GM12878 (cell line): ENCODE results near the gene BCAS3. TPM values are rescaled to one million over a fixed set of nuclear protein-coding genes. Genes with fewer than 3 reads are reported as not detected.

Experiments
- ATAC-seq: fragments of 200-7000 bp; cut with Tn5 transposase; 3 replicates; pipeline ENCODE4 v1.9.1; 2020; ENCODE audit warnings: mild to moderate bottlenecking, moderate library complexity
- BruUV-seq: library from RNA; stranded (reverse); fragments of 400-500 nt; replicated peaks from 2 replicates; lab custom pipeline; 2021; lab: Mats Ljungman, UMichigan
- CTCF ChIA-PET: fragments of 300-600 bp; sonication (Branson Sonifier 250); formaldehyde crosslinking; extraction: SDS; loops from one replicate; lab custom pipeline; 2021; ENCODE audit warnings: inconsistent platforms; lab: Yijun Ruan, JAX
- POLR2A ChIA-PET: fragments of 350-600 bp; formaldehyde crosslinking; extraction: SDS; loops from one replicate; lab custom pipeline; 2021; ENCODE audit warnings: inconsistent platforms; lab: Charles Lee
- RAD21 ChIA-PET: fragments of 300-600 bp; sonication (Branson Sonifier 250); formaldehyde crosslinking; loops from one replicate; lab custom pipeline; 2023; ENCODE audit warnings: antibody characterized with exemption; ENCODE audit not compliant: unreplicated experiment; lab: Charles Lee
- SMC1A ChIA-PET: fragments of 300-600 bp; sonication (Branson Sonifier 250); formaldehyde crosslinking; loops from one replicate; lab custom pipeline; 2023; ENCODE audit not compliant: unreplicated experiment, uncharacterized antibody; lab: Charles Lee
- DNase-seq: peaks from one replicate; pipeline ENCODE4 v3.0.0-alpha.2; 2011; ENCODE audit warnings: low read depth, low spot score
- FAIRE-seq: peaks from 3 replicates; lab custom pipeline; 2011; peaks lifted over from hg19 to GRCh38; lab: Jason Lieb, UNC
- H2AFZ ChIP-seq: 2 replicates; pipeline ENCODE4 v1.6.0; 2011; ENCODE audit warnings: low read depth, low read length, control low read depth; ENCODE audit not compliant: control insufficient read depth
- H3K27ac ChIP-seq: 2 replicates; pipeline ENCODE4 v1.5.1; 2011; ENCODE audit warnings: control low read depth; ENCODE audit not compliant: control insufficient read depth, insufficient read depth
- H3K27me3 ChIP-seq, 2 experiments: replicated peaks in 1 of 2; 2 replicates each; pipeline versions ENCODE4 v1.6.0 to v1.6.1; 2011; ENCODE audit warnings: low read length in 1 of 2; ENCODE audit not compliant: control insufficient read depth in 2 of 2, insufficient read depth in 2 of 2
- H3K36me3 ChIP-seq, 2 experiments: 2 replicates each; pipeline ENCODE4 v1.5.1; 2011; ENCODE audit warnings: low read length in 1 of 2; ENCODE audit not compliant: control insufficient read depth in 2 of 2, insufficient read depth in 2 of 2
- H3K4me1 ChIP-seq: 2 replicates; pipeline ENCODE4 v1.6.1; 2011; ENCODE audit warnings: mild to moderate bottlenecking, low read length, moderate library complexity, mixed read lengths; ENCODE audit not compliant: control insufficient read depth, insufficient read depth
- H3K4me2 ChIP-seq: 2 replicates; pipeline ENCODE4 v1.6.0; 2011; ENCODE audit warnings: control low read depth; ENCODE audit not compliant: control insufficient read depth, insufficient read depth
- H3K4me3 ChIP-seq: fragments of 200-600 bp; sonication (generic); 2 replicates; pipeline ENCODE4 v1.5.1; 2016
- H3K79me2 ChIP-seq: 2 replicates; pipeline ENCODE4 v1.6.0; 2011; ENCODE audit warnings: low read length; ENCODE audit not compliant: control insufficient read depth, insufficient read depth
- H3K9ac ChIP-seq: 2 replicates; pipeline ENCODE4 v1.8.0; 2011; ENCODE audit warnings: low read length, control low read depth, mixed read lengths; ENCODE audit not compliant: control insufficient read depth, insufficient read depth
- H3K9me3 ChIP-seq: replicated peaks from 3 replicates; pipeline ENCODE4 v1.5.1; 2011; ENCODE audit warnings: mild to moderate bottlenecking, low read length; ENCODE audit not compliant: control insufficient read depth, insufficient read depth
- H4K20me1 ChIP-seq: 2 replicates; pipeline ENCODE4 v1.6.0; 2011; ENCODE audit not compliant: control insufficient read depth, insufficient read depth
- ATF7 ChIP-seq: fragments of 450-650 bp; IDR thresholded peaks from 2 replicates; pipeline ENCODE4 v1.6.1; 2016; ENCODE audit warnings: low read depth, mild to moderate bottlenecking
- BCL11A ChIP-seq: IDR thresholded peaks from 2 replicates; pipeline ENCODE4 v1.6.1; 2011; ENCODE audit warnings: low read depth, low read length
- ETV6 ChIP-seq, 2 experiments: fragments of 450-650 bp in 1 of 2; IDR thresholded peaks in 1 of 2; conservative IDR thresholded peaks in 1 of 2; 2 replicates each; pipeline ENCODE4 v1.6.1; 2014; ENCODE audit warnings: antibody characterized with exemption in 1 of 2, borderline replicate concordance in 1 of 2, low read depth in 1 of 2, mild to moderate bottlenecking in 1 of 2, moderate library complexity in 1 of 2
- JUNB ChIP-seq: IDR thresholded peaks from 2 replicates; pipeline ENCODE4 v1.6.1; 2016; ENCODE audit warnings: antibody characterized with exemption, mild to moderate bottlenecking
- MYC ChIP-seq: IDR thresholded peaks from 2 replicates; pipeline ENCODE4 v1.6.1; 2011; ENCODE audit warnings: mild to moderate bottlenecking, low read length, moderate library complexity, inconsistent platforms; ENCODE audit not compliant: insufficient read depth, insufficient replicate concordance, insufficient read length, severe bottlenecking
- POU2F2 ChIP-seq: IDR thresholded peaks from 3 replicates; pipeline ENCODE4 v1.6.1; 2011; ENCODE audit warnings: low read depth, mild to moderate bottlenecking, low read length, borderline replicate concordance
- RFX5 ChIP-seq: IDR thresholded peaks from 2 replicates; pipeline ENCODE4 v1.6.1; 2011; ENCODE audit warnings: low read depth, low read length, improper control_type of control experiment
- SIN3A ChIP-seq: IDR thresholded peaks from 2 replicates; pipeline ENCODE4 v1.6.1; 2012; ENCODE audit warnings: low read depth, low read length, improper control_type of control experiment
- USF1 ChIP-seq: IDR thresholded peaks from 2 replicates; pipeline ENCODE4 v1.6.1; 2011; ENCODE audit warnings: borderline replicate concordance, low read depth, mild to moderate bottlenecking, moderate library complexity, mixed read lengths, low read length; ENCODE audit not compliant: insufficient read depth; ENCODE audit errors: extremely low read length
- WGBS: methylation state at CpG from one replicate; pipeline ENCODE4 v1.1.6; 2016; ENCODE audit warnings: low lambda C conversion rate; ENCODE audit not compliant: insufficient replicate concordance, insufficient coverage; ENCODE audit errors: missing lambda C conversion rate; 5-methylcytosine and 5-hydroxymethylcytosine counted together
- in situ Hi-C: fragments of 300-500 bp; cut with MboI; formaldehyde crosslinking; loops from 9 replicates; pipeline ENCODE4 v1.14.3; 2018; ENCODE audit warnings: mixed read lengths
- intact Hi-C: fragments of 100-400 bp; cut with micrococcal nuclease; formaldehyde crosslinking; loops from one replicate; pipeline ENCODE4 v1.14.2; 2022; ENCODE audit not compliant: unreplicated experiment
- polyA plus RNA-seq, 11 experiments: library from polyadenylated mRNA; depleted of rRNA in 4 of 11; unstranded in 6 of 11; stranded (reverse) in 5 of 11; fragments of >200 nt; fragmentation: Nextera tagmentation in 4 of 11; fragmentation: Illumina TruSeq in 1 of 11; extraction: Ambion mirVana in 4 of 11; extraction: Trizol in 1 of 11; gene quantifications; 1 replicate in 1 of 11; 2 replicates in 10 of 11; pipeline versions ENCODE4 v1.2.1 to v1.2.3, GENCODE V29; 2011 to 2016; ENCODE audit warnings: inconsistent platforms in 2 of 11, missing spikeins in 2 of 11, low read depth in 1 of 11
- total RNA-seq, 4 experiments: library from RNA; depleted of rRNA in 3 of 4; stranded (reverse); fragments of >200 nt in 3 of 4; fragmentation: Illumina TruSeq in 1 of 4; extraction: Trizol in 1 of 4; gene quantifications; 2 replicates each; pipeline versions ENCODE4 v1.2.1 to v1.2.3, GENCODE V29; 2013 to 2021

Gene BCAS3
- total and polyA plus RNA-seq, 10 of the 15 experiments (the other 5 are each of a cell fraction or from before 2014, with no cell fraction given) = 2.1 to 11.0 (median 6.6) TPM

DNA sequence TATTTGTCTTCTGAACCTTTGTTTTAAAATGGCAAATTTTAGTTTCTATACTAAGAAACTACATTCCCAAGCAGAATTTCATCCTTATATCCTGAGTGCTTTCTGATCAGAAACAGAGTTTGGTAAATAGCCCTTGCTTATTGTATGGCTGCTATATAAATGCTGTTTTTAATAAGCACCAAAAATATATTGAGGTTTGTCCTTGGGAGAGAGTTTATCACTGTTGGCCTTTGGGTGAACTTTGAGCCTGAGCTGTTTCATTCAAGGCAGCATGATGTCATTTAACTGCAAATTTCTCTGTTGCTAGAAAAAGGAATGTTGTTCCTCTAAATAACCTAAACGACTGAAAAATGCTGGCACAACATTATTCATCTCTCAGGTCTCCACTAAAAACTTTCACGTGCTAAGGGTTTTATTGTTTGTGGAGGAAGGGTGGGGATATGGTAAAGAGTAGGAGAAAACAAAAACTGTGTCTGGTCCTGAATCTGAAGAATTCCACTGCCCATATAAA lies 387.7 kb downstream of the BCAS3 start (continued):
- TF ChIP-seq SIN3A (no peak), JUNB (0 out of 2 replicates have a peak, but pooled peaks have one; percentile 13), MYC (no peak), ATF7 (peak; percentile 87), RFX5 (no peak), ETV6 (conservative IDR thresholded peaks at IDR 0.05 in 1 of 2, IDR thresholded peaks at IDR 0.05 in 1 of 2; ENCODE audit: borderline replicate concordance in 1 of 2, low read depth in 1 of 2) (no peak), BCL11A (no peak), USF1 (no peak)

DNA sequence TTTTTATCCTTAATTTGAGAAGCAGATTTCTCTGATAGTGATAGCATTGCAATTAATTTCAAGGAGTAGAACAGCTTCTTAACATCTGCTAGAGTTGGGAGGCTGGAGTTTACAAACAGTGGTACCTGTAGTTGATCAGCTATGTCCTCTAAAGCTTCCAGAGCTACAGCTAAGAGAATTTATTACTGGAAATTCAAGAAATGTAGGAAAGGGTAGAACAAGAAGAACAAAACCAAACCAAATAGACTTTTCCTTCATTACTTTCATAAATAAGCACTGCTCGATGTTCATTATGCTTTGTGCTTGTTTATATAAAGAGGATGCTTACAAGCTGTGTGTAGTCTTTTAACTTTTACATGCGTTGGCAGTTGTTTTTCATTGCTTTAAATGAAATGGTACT lies 388.4 kb downstream of the BCAS3 start:
- in situ Hi-C loops (no loop called here), intact Hi-C loops (no loop called here)
- POLR2A ChIA-PET = no interaction called here
- H3K27me3 ChIP-seq = no peaks in the 10 kb centered on the region
- no peak for ATAC-seq
- no peaks in the 10 kb centered on the region for H3K79me2 ChIP-seq
- no peak for FAIRE-seq
- H3K36me3 ChIP-seq = no peaks in the 10 kb centered on the region
- H3K9ac ChIP-seq = no peak overlapping the region
- no peak for TF ChIP-seq POU2F2
- RAD21 ChIA-PET = no interaction called here
- BruUV-seq = no TSS peak
- H2AFZ ChIP-seq = no peak overlapping the region
- H3K4me2 ChIP-seq = no peak overlapping the region
- H3K4me3 ChIP-seq = no peak overlapping the region
- no peaks in the 10 kb centered on the region for H3K9me3 ChIP-seq
- WGBS = 52% methylated on average over 2 of the region's 2 CpGs
- DNase-seq = no peak
- no peaks in the 10 kb centered on the region for H4K20me1 ChIP-seq
- no peaks in the 10 kb centered on the region for H3K4me1 ChIP-seq
- H3K27ac ChIP-seq = no peak overlapping the region
- CTCF ChIA-PET = interaction anchor here (1.3 kb wide), 2 partner anchors 9 to 38 kb away, joined by 3 to 5 read pairs; no protein-coding TSS in a partner anchor
- SMC1A ChIA-PET = interaction anchor here (0.6 to 1.3 kb wide), 3 partner anchors 15 to 78 kb away, joined by 3 read pairs; no protein-coding TSS in a partner anchor
